Measurements from ENCODE around the gene UBB. TPM values are rescaled to one million over a fixed set of nuclear protein-coding genes. Genes with fewer than 3 reads are reported as not detected.
A peak's percentile ranks its signal among the peaks of the same experiment; 100 is the strongest.

The UBB gene
- total RNA-seq, 2 donors from 2014 or later, result 520 to 686 TPM

- ATAC-seq (ENCODE audit: insufficient number of reproducible peaks, low FRiP score, low read depth) (no peak), DNase-seq (ENCODE audit: low spot score) (no peak)
- H3K4me3 ChIP-seq, result peak overlapping the region; percentile 96
- peaks cover 4% of the 10 kb centered on the region for H3K36me3 ChIP-seq
- no peaks in the 10 kb centered on the region for H3K27me3 ChIP-seq (replicated peaks; ENCODE audit: insufficient read depth)
- H3K9me3 ChIP-seq, result no peaks in the 10 kb centered on the region
- TF ChIP-seq, protein P1, sequence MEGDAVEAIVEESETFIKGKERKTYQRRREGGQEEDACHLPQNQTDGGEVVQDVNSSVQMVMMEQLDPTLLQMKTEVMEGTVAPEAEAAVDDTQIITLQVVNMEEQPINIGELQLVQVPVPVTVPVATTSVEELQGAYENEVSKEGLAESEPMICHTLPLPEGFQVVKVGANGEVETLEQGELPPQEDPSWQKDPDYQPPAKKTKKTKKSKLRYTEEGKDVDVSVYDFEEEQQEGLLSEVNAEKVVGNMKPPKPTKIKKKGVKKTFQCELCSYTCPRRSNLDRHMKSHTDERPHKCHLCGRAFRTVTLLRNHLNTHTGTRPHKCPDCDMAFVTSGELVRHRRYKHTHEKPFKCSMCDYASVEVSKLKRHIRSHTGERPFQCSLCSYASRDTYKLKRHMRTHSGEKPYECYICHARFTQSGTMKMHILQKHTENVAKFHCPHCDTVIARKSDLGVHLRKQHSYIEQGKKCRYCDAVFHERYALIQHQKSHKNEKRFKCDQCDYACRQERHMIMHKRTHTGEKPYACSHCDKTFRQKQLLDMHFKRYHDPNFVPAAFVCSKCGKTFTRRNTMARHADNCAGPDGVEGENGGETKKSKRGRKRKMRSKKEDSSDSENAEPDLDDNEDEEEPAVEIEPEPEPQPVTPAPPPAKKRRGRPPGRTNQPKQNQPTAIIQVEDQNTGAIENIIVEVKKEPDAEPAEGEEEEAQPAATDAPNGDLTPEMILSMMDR (IDR thresholded peaks at IDR 0.05), result no peak
- peaks cover 3 to 12% of the 10 kb centered on the region in 2 donors for H3K4me1 ChIP-seq (ENCODE audit: control insufficient read depth in 1 of 2, low read depth in 2 of 2)
- no peak overlapping the region for H3K27ac ChIP-seq
Observed at GRCh38 chr17:16351831-16352230, 29.1 kb upstream of the UBB start.

- TF ChIP-seq, protein P1 (IDR thresholded peaks at IDR 0.05), result no peak
- Histone ChIP-seq H3K36me3 (peaks cover 4% of the 10 kb centered on the region), H3K4me1 (ENCODE audit: control insufficient read depth in 1 of 2, low read depth in 2 of 2) (peaks cover 3 to 12% of the 10 kb centered on the region in 2 donors), H3K4me3 (peak overlapping the region; percentile 96), H3K27me3 (replicated peaks; ENCODE audit: insufficient read depth) (no peaks in the 10 kb centered on the region), H3K27ac (no peak overlapping the region), H3K9me3 (no peaks in the 10 kb centered on the region)
- DNase-seq (ENCODE audit: low spot score), result no peak
- ATAC-seq (ENCODE audit: insufficient number of reproducible peaks, low FRiP score, low read depth), result no peak
Observed at GRCh38 chr17:16352303-16352666, 28.6 kb upstream of the UBB start.

- Histone ChIP-seq H3K36me3 (peaks cover 4% of the 10 kb centered on the region), H3K4me3 (peak overlapping the region; percentile 96), H3K27me3 (replicated peaks; ENCODE audit: insufficient read depth) (no peaks in the 10 kb centered on the region), H3K27ac (no peak overlapping the region), H3K9me3 (no peaks in the 10 kb centered on the region), H3K4me1 (ENCODE audit: control insufficient read depth in 1 of 2, low read depth in 2 of 2) (peaks cover 3 to 12% of the 10 kb centered on the region in 2 donors)
- DNase-seq (ENCODE audit: low spot score) (no peak), ATAC-seq (ENCODE audit: insufficient number of reproducible peaks, low FRiP score, low read depth) (no peak)
- TF ChIP-seq, protein P1 (IDR thresholded peaks at IDR 0.05), result no peak
Observed at GRCh38 chr17:16352667-16353316, 28.1 kb upstream of the UBB start.

DNA sequence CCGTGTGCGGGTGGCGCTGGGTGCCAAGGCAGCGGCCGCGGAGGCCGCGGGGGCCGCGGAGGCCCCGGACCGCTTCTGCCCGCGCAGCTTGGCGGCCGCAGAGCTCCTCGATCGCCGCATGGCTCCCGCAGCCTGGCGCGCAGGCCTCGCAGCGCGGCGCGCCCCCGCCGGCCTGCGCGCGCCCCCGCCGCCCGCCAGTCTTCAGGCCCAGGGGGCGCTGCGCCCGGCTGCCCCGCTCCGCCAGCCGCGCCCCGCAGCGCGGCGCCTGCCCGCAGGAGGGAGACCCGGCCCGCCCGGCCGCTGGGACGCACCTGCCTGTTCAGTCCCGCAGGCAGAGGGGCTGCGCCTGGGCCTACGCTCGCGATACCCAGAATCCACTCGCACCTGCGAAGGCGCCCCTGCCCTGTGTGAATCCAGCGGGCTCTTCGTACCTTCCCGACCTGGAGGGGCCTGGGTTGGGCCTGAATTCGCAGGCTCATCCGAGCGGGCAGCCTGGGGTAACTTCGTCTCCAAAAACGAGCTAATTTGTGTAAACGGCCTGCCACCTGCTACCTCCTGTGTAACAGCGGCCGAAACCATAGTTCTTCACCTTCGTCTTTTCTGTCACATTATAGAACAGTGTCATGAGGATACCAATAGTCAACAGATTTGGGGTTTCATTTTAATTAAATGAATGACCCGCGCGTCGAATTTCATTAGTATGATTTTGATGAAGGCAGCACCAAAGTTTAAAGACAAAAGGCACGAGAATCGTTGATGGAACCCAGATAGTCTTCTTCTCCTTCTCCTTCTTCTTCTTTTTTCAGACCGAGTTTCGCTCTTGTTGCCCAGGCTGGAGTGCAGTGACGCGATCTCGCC is 27.3 kb upstream of the UBB start, which contains the start of gene CENPV:
Gene CENPV, minus strand, starts transcription at position 153 of the 858 bp plus-strand sequence. Its CDS starts 33 bp downstream, at position 120.
- Histone ChIP-seq H3K27me3 (replicated peaks; ENCODE audit: insufficient read depth) (no peaks in the 10 kb centered on the region), H3K36me3 (peaks cover 4% of the 10 kb centered on the region), H3K4me3 (peak within 1 kb of the TSS; percentile 96), H3K27ac (no peak within 1 kb of the TSS), H3K4me1 (ENCODE audit: control insufficient read depth in 1 of 2, low read depth in 2 of 2) (peaks cover 3 to 12% of the 10 kb centered on the region in 2 donors), H3K9me3 (no peaks in the 10 kb centered on the region)
- DNase-seq (ENCODE audit: low spot score) (no peak), ATAC-seq (ENCODE audit: insufficient number of reproducible peaks, low FRiP score, low read depth) (peak; percentile 20)
- TF ChIP-seq, protein P1 (IDR thresholded peaks at IDR 0.05), result no peak

- no peaks in the 10 kb centered on the region for H3K9me3 ChIP-seq
- TF ChIP-seq, protein P1 (IDR thresholded peaks at IDR 0.05), result no peak
- H3K27ac ChIP-seq, result no peak overlapping the region
- no peak overlapping the region for H3K4me3 ChIP-seq
- peaks cover 3 to 12% of the 10 kb centered on the region in 2 donors for H3K4me1 ChIP-seq (ENCODE audit: control insufficient read depth in 1 of 2, low read depth in 2 of 2)
- ATAC-seq (ENCODE audit: insufficient number of reproducible peaks, low FRiP score, low read depth) (no peak), DNase-seq (ENCODE audit: low spot score) (no peak)
- H3K36me3 ChIP-seq, result no peaks in the 10 kb centered on the region
- H3K27me3 ChIP-seq (replicated peaks; ENCODE audit: insufficient read depth), result no peaks in the 10 kb centered on the region
Observed at GRCh38 chr17:16354585-16354984, 26.3 kb upstream of the UBB start.
